VCaP (cell line): ENCODE data around the gene MIOX.

Experiments used
- H3K27ac ChIP-seq: fragments of 450-650 bp; 2 replicates; pipeline ENCODE4 v1.5.1; 2017
- TF ChIP-seq, protein P1 (sequence below): fragments of 450-650 bp; conservative IDR thresholded peaks from 2 replicates; pipeline ENCODE4 v1.5.1; 2017; ENCODE audit warnings: mild to moderate bottlenecking, moderate library complexity

Gene MIOX

DNA sequence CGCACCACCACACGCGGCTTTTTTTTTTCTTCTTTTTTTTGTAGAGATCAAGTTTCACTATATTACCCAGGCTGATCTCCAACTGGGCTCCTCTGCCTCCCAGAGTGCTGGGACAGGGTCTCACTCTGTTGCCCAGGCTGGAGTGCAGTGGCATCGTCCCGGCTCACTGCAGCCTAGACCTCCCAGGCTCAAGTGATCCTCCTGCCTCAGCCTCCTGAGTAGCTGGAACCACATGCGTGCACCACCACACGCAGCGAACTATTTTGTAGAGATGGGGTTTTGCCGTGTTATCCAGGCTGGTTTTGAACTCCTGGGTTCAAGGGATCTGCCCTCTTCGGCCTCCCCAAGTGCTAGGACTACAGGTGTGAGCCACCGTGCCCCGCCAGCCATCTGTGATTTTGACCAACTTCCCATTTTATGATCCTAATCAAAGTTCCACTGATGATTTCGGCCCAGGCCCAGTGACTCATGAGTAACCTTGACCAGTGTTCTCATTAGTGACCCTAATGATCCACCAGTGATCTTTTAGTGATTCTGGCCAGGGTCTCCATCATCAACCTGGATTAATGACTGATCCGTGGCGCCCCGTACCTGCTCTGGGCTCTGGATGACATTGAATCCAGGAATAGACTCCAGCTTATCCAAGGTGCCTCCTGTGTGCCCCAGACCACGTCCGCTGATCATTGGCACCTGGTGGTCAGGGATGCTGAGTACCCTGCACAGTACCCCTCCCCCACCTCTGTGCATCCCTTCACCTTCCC lies 41.4 kb downstream of the MIOX start:
- TF ChIP-seq, protein P1, sequence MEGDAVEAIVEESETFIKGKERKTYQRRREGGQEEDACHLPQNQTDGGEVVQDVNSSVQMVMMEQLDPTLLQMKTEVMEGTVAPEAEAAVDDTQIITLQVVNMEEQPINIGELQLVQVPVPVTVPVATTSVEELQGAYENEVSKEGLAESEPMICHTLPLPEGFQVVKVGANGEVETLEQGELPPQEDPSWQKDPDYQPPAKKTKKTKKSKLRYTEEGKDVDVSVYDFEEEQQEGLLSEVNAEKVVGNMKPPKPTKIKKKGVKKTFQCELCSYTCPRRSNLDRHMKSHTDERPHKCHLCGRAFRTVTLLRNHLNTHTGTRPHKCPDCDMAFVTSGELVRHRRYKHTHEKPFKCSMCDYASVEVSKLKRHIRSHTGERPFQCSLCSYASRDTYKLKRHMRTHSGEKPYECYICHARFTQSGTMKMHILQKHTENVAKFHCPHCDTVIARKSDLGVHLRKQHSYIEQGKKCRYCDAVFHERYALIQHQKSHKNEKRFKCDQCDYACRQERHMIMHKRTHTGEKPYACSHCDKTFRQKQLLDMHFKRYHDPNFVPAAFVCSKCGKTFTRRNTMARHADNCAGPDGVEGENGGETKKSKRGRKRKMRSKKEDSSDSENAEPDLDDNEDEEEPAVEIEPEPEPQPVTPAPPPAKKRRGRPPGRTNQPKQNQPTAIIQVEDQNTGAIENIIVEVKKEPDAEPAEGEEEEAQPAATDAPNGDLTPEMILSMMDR: no peak
- H3K27ac ChIP-seq: no peak overlapping the region

DNA sequence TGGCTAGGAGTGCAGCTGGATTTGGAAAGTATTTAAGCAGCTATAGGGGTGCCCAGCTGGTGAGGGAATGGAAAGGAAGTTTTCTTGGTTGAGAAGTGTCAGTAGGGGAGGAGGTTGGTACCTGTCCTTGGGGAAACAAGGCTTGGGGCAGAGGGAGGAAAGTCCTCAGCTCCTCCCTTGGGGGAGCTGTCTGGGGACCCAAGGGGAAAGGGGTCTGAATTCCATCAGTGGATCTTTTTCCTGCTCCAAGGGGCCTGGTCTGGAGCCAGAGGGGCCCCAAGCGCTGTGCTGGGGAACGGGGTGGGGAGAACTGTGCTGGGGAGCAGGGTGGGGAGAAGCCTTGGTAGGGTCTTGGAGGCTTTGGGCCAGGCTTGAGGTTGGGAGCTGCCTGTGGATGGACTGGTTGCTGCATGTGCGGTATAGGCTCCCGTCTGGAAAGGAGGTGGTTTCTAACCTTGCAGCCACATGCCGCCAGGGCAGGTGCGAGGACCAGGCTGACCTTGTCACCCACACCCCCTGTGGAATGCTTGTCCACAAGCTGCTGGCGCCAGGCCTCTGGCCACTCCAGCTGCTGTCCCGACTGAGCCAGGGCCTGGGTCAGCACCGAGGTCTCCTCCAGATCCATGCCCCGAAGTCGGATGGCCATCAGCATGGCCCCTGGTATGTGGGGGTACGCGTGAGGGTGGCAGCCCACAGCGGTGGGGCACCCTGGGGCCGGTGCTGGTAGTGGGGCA lies 42.2 kb downstream of the MIOX start:
- TF ChIP-seq, protein P1: no peak
- no peak overlapping the region for H3K27ac ChIP-seq

DNA sequence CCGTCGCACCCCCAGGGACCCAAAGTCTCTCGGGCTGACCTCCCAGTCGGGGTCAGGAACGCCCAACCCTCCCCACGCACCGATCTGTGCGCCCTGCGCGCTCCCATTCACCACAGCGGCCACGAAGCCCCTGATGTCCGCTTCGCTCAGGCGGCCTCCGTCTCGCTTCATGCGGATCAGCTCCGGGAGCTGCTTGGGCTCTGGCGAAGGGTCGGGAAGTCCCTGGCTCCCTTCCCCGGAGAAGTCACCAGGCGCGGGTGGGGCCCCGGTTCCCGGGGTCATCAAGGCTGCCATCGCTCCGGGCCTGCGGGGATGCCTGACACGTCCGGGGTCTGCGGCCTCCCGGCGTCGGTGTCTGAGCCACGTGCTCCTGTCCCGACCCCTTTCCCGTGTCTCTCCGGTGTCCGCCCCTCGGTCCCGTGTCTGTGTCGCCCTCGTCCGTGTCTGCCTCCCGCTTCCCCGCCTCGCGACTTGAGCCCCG lies 42.8 kb downstream of the MIOX start:
- H3K27ac ChIP-seq: no peak overlapping the region
- TF ChIP-seq, protein P1: no peak

DNA sequence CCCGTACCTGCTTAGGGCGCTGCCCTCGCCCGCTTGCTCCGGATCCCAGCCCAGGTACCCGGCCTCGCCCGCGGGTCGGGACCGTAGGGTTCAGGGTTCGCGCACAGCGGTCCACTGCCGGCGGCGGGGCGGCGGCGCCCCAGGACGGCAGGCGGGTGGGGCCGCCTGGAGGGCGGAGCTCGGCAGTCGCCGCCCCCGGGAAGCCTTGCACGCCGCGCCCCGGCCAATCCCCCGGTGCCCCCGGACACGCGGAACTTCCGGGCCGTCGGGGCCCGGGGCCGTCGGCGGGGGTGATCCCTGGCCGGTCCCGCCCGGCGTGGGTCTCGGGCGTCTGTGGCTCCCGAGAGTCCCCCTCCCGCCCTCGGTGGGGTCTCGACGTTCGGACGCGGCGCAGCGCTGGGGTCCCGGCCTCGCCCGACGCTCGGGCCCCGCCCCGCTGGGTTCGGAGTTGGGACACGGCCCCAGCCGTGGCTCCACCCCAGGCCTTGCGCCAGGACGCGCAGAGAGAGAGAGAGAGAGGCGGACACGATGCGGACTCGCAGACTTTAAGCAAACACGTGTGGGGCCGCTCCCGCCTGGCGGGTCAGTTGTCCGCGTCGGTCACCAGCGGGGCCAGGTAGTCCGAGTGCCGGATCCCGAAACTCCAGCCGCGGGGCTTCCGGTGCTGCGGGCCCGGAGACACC lies 43.4 kb downstream of the MIOX start, which contains the start of gene TYMP:
Gene TYMP, minus strand, starts transcription at position 116 of the 683 bp plus-strand sequence. CDS start 303 bp downstream, outside the sequence.
- TF ChIP-seq, protein P1: no peak
- peak within 1 kb of the TSS; percentile 71 for H3K27ac ChIP-seq

DNA sequence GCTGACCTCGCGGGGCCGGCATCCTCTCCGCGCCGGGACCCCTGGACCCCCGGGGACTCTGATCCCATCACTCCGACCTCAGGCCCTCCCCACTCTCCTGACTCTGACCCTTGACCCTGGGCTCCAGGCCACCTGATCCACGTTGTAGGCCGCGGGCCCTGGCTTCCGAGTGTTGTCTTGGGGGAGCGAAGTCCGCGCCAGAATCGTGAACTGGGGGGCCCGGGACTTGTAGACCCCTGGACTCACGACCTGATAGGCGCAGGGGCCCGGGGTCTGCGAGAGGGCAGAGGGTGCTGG lies 43.9 kb downstream of the MIOX start:
- H3K27ac ChIP-seq: peak overlapping the region; percentile 71

DNA sequence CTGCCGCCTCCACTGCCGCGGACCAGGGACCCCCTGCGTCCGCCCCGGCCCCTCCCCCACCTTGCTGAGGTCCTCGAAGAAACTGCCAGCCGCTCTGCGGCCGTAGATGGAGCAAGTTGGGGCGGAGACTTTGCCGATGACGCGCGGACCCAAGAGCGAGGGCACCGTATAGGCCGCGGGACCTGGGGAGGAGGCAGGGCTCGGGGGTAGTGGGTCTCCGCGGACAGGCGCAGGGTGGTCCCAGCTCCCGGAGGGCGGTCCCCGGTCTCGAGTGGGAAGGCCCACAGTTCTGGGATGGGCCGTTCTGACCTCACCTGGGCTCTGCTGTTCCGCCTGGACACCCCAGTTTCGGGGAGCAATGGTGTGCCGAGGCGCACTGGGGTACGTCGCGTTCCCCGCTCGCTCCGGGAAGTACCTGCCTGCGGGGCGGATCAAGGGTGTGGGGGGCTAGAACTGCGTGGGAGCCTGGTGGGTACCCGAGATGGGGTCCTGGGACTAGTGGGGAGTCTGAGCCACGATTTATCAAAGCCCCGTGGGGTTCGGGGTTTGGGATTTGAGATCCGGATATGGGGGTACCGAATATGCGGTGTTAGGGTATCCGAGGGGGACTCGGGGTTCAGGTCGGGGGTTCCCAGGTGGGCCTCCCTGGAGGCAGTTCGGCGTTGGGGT lies 44.4 kb downstream of the MIOX start:
- peak overlapping the region; percentile 71 for H3K27ac ChIP-seq
- TF ChIP-seq, protein P1: no peak

More for the DNA sequence above, 43.9 kb downstream of the MIOX start:
- TF ChIP-seq, protein P1: no peak
